IMR-90 (cell line): ENCODE results near the gene FAM98C. TPM values are rescaled to one million over a fixed set of nuclear protein-coding genes. Genes with fewer than 3 reads are reported as not detected.

Experiments used
- ATAC-seq: fragments of 200-7000 bp; cut with Tn5 transposase; 2 replicates; pipeline ENCODE4 v1.9.1; 2020; ENCODE audit warnings: low read depth, mild to moderate bottlenecking, moderate library complexity
- BruUV-seq: library from RNA; stranded (reverse); fragments of 400-500 nt; replicated peaks from 2 replicates; lab custom pipeline; 2021; lab: Mats Ljungman, UMichigan
- CTCF ChIA-PET: fragments of 300-600 bp; formaldehyde crosslinking; extraction: SDS; loops from one replicate; lab custom pipeline; 2021; ENCODE audit warnings: antibody characterized with exemption; lab: Yijun Ruan, JAX
- POLR2A ChIA-PET: fragments of 300-600 bp; sonication (Branson Sonifier 250); formaldehyde crosslinking; loops from one replicate; lab custom pipeline; 2022; ENCODE audit warnings: antibody characterized with exemption; ENCODE audit not compliant: unreplicated experiment; lab: Charles Lee
- DNase-seq: peaks from one replicate; pipeline ENCODE4 v3.0.0; 2013
- H2AFZ ChIP-seq: replicated peaks from 2 replicates; pipeline ENCODE3; 2013; ENCODE audit warnings: low read length, mild to moderate bottlenecking; ENCODE audit not compliant: poor library complexity
- H2AK5ac ChIP-seq: 2 replicates; pipeline ENCODE4 v1.6.1; 2013; ENCODE audit warnings: low read depth, low read length, inconsistent platforms
- H2AK9ac ChIP-seq: replicated peaks from 2 replicates; pipeline ENCODE3; 2013; ENCODE audit warnings: mild to moderate bottlenecking, low read depth, low read length, moderate library complexity; ENCODE audit not compliant: poor library complexity
- H2BK120ac ChIP-seq: 2 replicates; pipeline ENCODE4 v1.6.1; 2013; ENCODE audit warnings: low read depth, low read length, inconsistent platforms
- H2BK15ac ChIP-seq: 3 replicates; pipeline ENCODE4 v1.6.1; 2013; ENCODE audit warnings: low read depth, low read length, inconsistent platforms
- H2BK20ac ChIP-seq: 2 replicates; pipeline ENCODE4 v1.6.1; 2013; ENCODE audit warnings: low read depth, mild to moderate bottlenecking, inconsistent platforms, low read length, moderate library complexity
- H2BK5ac ChIP-seq: 2 replicates; pipeline ENCODE4 v1.6.1; 2013; ENCODE audit warnings: mild to moderate bottlenecking, low read depth, low read length, inconsistent platforms; ENCODE audit not compliant: poor library complexity, severe bottlenecking
- H3K14ac ChIP-seq: replicated peaks from 2 replicates; pipeline ENCODE4 v1.6.1; 2013; ENCODE audit warnings: low read depth, low read length, inconsistent platforms
- H3K18ac ChIP-seq: 2 replicates; pipeline ENCODE4 v1.6.1; 2013; ENCODE audit warnings: low read depth, low read length, control low read depth
- H3K23ac ChIP-seq: 2 replicates; pipeline ENCODE4 v1.6.1; 2013; ENCODE audit warnings: low read depth, low read length, inconsistent platforms
- H3K27ac ChIP-seq: 2 replicates; pipeline ENCODE4 v1.5.1; 2013; ENCODE audit warnings: mild to moderate bottlenecking, control low read depth, low read length; ENCODE audit not compliant: insufficient read depth
- H3K27me3 ChIP-seq: 2 replicates; pipeline ENCODE4 v1.6.1; 2013; ENCODE audit warnings: low read length; ENCODE audit not compliant: control insufficient read depth, insufficient read depth
- H3K36me3 ChIP-seq: 2 replicates; pipeline ENCODE4 v1.6.1; 2013; ENCODE audit warnings: low read length, mixed read lengths; ENCODE audit not compliant: control insufficient read depth, insufficient read depth
- H3K4ac ChIP-seq: 2 replicates; pipeline ENCODE4 v1.6.1; 2013; ENCODE audit warnings: low read depth, low read length, inconsistent platforms
- H3K4me1 ChIP-seq: 2 replicates; pipeline ENCODE4 v1.6.1; 2013; ENCODE audit warnings: low read length, mixed read lengths; ENCODE audit not compliant: control insufficient read depth, insufficient read depth
- H3K4me2 ChIP-seq: 2 replicates; pipeline ENCODE4 v1.6.1; 2013; ENCODE audit warnings: low read depth, mild to moderate bottlenecking, control low read depth, low read length, moderate library complexity
- H3K4me3 ChIP-seq: 2 replicates; pipeline ENCODE4 v1.5.1; 2013; ENCODE audit warnings: low read depth, mild to moderate bottlenecking, control low read depth, low read length, moderate library complexity; ENCODE audit not compliant: insufficient read depth
- H3K56ac ChIP-seq: 2 replicates; pipeline ENCODE4 v1.6.1; 2013; ENCODE audit warnings: low read length, inconsistent platforms; ENCODE audit not compliant: insufficient read depth; ENCODE audit errors: extremely low read depth
- H3K79me1 ChIP-seq, 2 experiments: 2 replicates each; pipeline ENCODE4 v1.6.1; 2013; ENCODE audit warnings: low read length in 2 of 2, inconsistent platforms in 1 of 2, low read depth in 1 of 2
- H3K9ac ChIP-seq: 2 replicates; pipeline ENCODE4 v1.6.1; 2013; ENCODE audit warnings: low read depth, low read length, control low read depth
- H3K9me1 ChIP-seq: 2 replicates; pipeline ENCODE4 v1.6.1; 2013; ENCODE audit warnings: low read length, inconsistent platforms; ENCODE audit not compliant: insufficient read depth
- H3K9me3 ChIP-seq: 2 replicates; pipeline ENCODE4 v1.6.1; 2013; ENCODE audit warnings: low read length; ENCODE audit not compliant: control insufficient read depth, insufficient read depth
- H4K20me1 ChIP-seq: 2 replicates; pipeline ENCODE4 v1.6.1; 2013; ENCODE audit warnings: low read length, inconsistent platforms; ENCODE audit not compliant: insufficient read depth
- H4K5ac ChIP-seq: 2 replicates; pipeline ENCODE4 v1.6.1; 2013; ENCODE audit warnings: mild to moderate bottlenecking, low read depth, low read length, control low read depth
- H4K8ac ChIP-seq, 2 experiments: 2 replicates each; pipeline ENCODE4 v1.6.1; 2013; ENCODE audit warnings: low read depth in 2 of 2, low read length in 2 of 2, control low read depth in 1 of 2, inconsistent platforms in 1 of 2
- H4K91ac ChIP-seq: 2 replicates; pipeline ENCODE4 v1.6.1; 2013; ENCODE audit warnings: low read depth, low read length, inconsistent platforms; ENCODE audit not compliant: insufficient read depth
- CEBPB ChIP-seq: IDR thresholded peaks from 2 replicates; pipeline ENCODE4 v1.6.1; 2012; ENCODE audit warnings: low read depth, low read length, improper control_type of control experiment
- NFE2L2 ChIP-seq: fragments of 150-350 bp; IDR thresholded peaks from 2 replicates; pipeline ENCODE4 v1.6.1; 2016; ENCODE audit warnings: low read depth, mild to moderate bottlenecking, low read length
- WGBS, 2 experiments: methylation state at CpG; one replicate each; pipeline versions ENCODE4 v1.1.5 to v1.1.7; 2013; ENCODE audit warnings: missing lambda C conversion rate in 2 of 2; ENCODE audit not compliant: insufficient read length in 1 of 2; ENCODE audit errors: extremely low coverage in 2 of 2; 5-methylcytosine and 5-hydroxymethylcytosine counted together
- dilution Hi-C: fragments of 300-500 bp; cut with HindIII; formaldehyde crosslinking; loops from one replicate; pipeline ENCODE4 v1.14.3; 2018; ENCODE audit warnings: low sequenced_read_pairs; ENCODE audit not compliant: unreplicated experiment
- in situ Hi-C: fragments of 300-500 bp; cut with MboI; formaldehyde crosslinking; loops from 3 replicates; pipeline ENCODE4 v1.14.3; 2019; ENCODE audit warnings: low sequenced_read_pairs, inconsistent platforms, mixed read lengths
- intact Hi-C: fragments of 100-400 bp; cut with micrococcal nuclease; formaldehyde crosslinking; loops from 2 replicates; pipeline ENCODE4 v1.10.0; 2022
- polyA plus RNA-seq, 3 experiments: library from polyadenylated mRNA; depleted of rRNA; stranded (reverse); fragments of >200 nt; gene quantifications; 2 replicates each; pipeline ENCODE4 v1.2.3, GENCODE V29; 2012; ENCODE audit warnings: low replicate concordance in 1 of 3
- total RNA-seq: library from RNA; depleted of rRNA; stranded (reverse); fragments of >200 nt; gene quantifications from 2 replicates; pipeline ENCODE4 v1.2.3, GENCODE V29; 2012

FAM98C gene
- total and polyA plus RNA-seq, 2 of the 4 experiments (the other 2 are of a cell fraction) = 3.6 to 17.9 TPM

DNA sequence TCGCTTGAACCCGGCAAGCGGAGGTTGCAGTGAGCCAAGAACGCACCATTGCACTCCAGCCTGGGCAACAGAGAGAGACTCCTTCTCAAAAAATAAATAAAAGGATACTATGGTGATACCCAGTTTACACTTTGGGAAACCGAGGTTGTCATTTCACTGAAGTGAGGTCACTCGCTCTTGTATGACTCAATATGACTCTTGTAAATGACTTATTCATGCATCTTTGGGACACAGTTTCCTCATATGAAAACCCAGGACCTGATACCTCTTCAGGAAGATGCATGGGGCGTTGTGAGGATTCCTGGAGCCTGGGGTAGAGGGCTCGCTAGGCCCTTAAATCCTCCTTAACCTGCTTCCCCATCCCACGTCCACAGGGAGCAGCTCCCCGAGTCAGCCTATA, 24.0 kb upstream of the FAM98C start:
- no peak overlapping the region for H3K4me2 ChIP-seq
- peaks cover 56% of the 10 kb centered on the region for H4K20me1 ChIP-seq
- H3K56ac ChIP-seq = no peak overlapping the region
- no peak overlapping the region for H2BK5ac ChIP-seq
- H2AK9ac ChIP-seq = no peak overlapping the region
- peaks cover 53% of the 10 kb centered on the region for H3K36me3 ChIP-seq
- in situ Hi-C loops = no loop called here
- intact Hi-C loops = no loop called here
- no peak overlapping the region for H3K23ac ChIP-seq
- ChIA-PET POLR2A (no interaction called here), CTCF (no interaction called here)
- H4K91ac ChIP-seq = no peak overlapping the region
- no peak overlapping the region for H3K4ac ChIP-seq
- no peak overlapping the region for H2AK5ac ChIP-seq
- TF ChIP-seq CEBPB = peak; percentile 16; the same call in 1 of the 2 replicates
- TF ChIP-seq NFE2L2 = no peak
- no peak for ATAC-seq
- no peak overlapping the region for H3K4me3 ChIP-seq
- no peak overlapping the region for H3K14ac ChIP-seq
- H3K4me1 ChIP-seq = peaks cover 12% of the 10 kb centered on the region
- BruUV-seq = no TSS peak
- H4K8ac ChIP-seq = no peak overlapping the region
- dilution Hi-C loops = no loop called here
- H4K5ac ChIP-seq = no peak overlapping the region
- no peak overlapping the region for H2BK20ac ChIP-seq
- H3K27me3 ChIP-seq = no peaks in the 10 kb centered on the region
- H3K9me3 ChIP-seq = no peaks in the 10 kb centered on the region
- whole genome bisulfite sequencing, 2 experiments = 73% methylated on average over 3 of the region's 10 CpGs; no CpG with 5 or more reads in 1 of the 2 experiments
- no peak overlapping the region for H2AFZ ChIP-seq
- no peak overlapping the region for H2BK120ac ChIP-seq
- no peak overlapping the region for H2BK15ac ChIP-seq
- peaks cover 24 to 74% of the 10 kb centered on the region in 2 experiments; a peak in 3 of 4 replicates for H3K79me1 ChIP-seq
- no peak overlapping the region for H3K9ac ChIP-seq
- DNase-seq = peak; percentile 59
- no peak overlapping the region for H3K18ac ChIP-seq
- no peak overlapping the region for H3K27ac ChIP-seq
- H3K9me1 ChIP-seq = peaks cover 24% of the 10 kb centered on the region
